GM21526 (cell line): ENCODE data around the gene OR52E5.

Experiments used
- ATAC-seq: cut with Tn5 transposase; IDR thresholded peaks from one replicate; pipeline ENCODE4 v1.9.1; 2021; ENCODE audit warnings: moderate library complexity; ENCODE audit not compliant: unreplicated experiment, low FRiP score

Gene OR52E5

GRCh38 chr11:5892908-5893307, at the start of gene OR52E5:
OR52E5 (plus strand) TSS chr11:5893208; CDS start chr11:5900777, 7,569 bp downstream.
- no peak for ATAC-seq

GRCh38 chr11:5846701-5847100, 46.3 kb upstream of the OR52E5 start:
- ATAC-seq, result no peak

- no peak for ATAC-seq
Observed at GRCh38 chr11:5847711-5848110, 45.3 kb upstream of the OR52E5 start.

- no peak for ATAC-seq
Observed at GRCh38 chr11:5851002-5851401, 42.0 kb upstream of the OR52E5 start.

GRCh38 chr11:5857590-5857989, 35.4 kb upstream of the OR52E5 start, which contains the start of gene OR52E8:
OR52E8 (minus strand) TSS chr11:5857690; CDS start chr11:5857690, 0 bp downstream.
- ATAC-seq, result no peak

- no peak for ATAC-seq
Observed at GRCh38 chr11:5865826-5866225, 27.2 kb upstream of the OR52E5 start.

GRCh38 chr11:5878564-5878963, 14.4 kb upstream of the OR52E5 start:
- ATAC-seq, result no peak

GRCh38 chr11:5880329-5880728, 12.7 kb upstream of the OR52E5 start, which contains the start of gene OR52E4:
OR52E4 (plus strand) TSS chr11:5880629; CDS start chr11:5884293, 3,664 bp downstream.
- ATAC-seq, result no peak

- no peak for ATAC-seq
Observed at GRCh38 chr11:5881756-5882155, 11.3 kb upstream of the OR52E5 start.

GRCh38 chr11:5887172-5887571, 5.8 kb upstream of the OR52E5 start:
- ATAC-seq, result no peak

- ATAC-seq, result no peak
Observed at GRCh38 chr11:5887661-5888060, 5.3 kb upstream of the OR52E5 start.

GRCh38 chr11:5891216-5891800, 1.7 kb upstream of the OR52E5 start:
- no peak for ATAC-seq

GRCh38 chr11:5899534-5899933, 6.5 kb downstream of the OR52E5 start:
- no peak for ATAC-seq

- ATAC-seq, result no peak
Observed at GRCh38 chr11:5910540-5910939, 17.5 kb downstream of the OR52E5 start.

GRCh38 chr11:5922749-5923426, 29.9 kb downstream of the OR52E5 start:
- peak; percentile 77 for ATAC-seq

- ATAC-seq, result peak; percentile 21
Observed at GRCh38 chr11:5923427-5923776, 30.4 kb downstream of the OR52E5 start.

- ATAC-seq, result no peak
Observed at GRCh38 chr11:5923794-5924193, 30.8 kb downstream of the OR52E5 start.

- no peak for ATAC-seq
Observed at GRCh38 chr11:5928271-5928670, 35.3 kb downstream of the OR52E5 start.

- ATAC-seq, result no peak
Observed at GRCh38 chr11:5928811-5929210, 35.8 kb downstream of the OR52E5 start.

- ATAC-seq, result no peak
Observed at GRCh38 chr11:5929571-5930368, 36.8 kb downstream of the OR52E5 start.

GRCh38 chr11:5930614-5931013, 37.6 kb downstream of the OR52E5 start:
- ATAC-seq, result no peak
